CD4-positive, alpha-beta T cell (primary cell): Measurements from ENCODE around the gene GYS1. TPM values are rescaled to one million over a fixed set of nuclear protein-coding genes. Genes with fewer than 3 reads are reported as not detected.

ENCODE experiments used
- ATAC-seq: fragments of 200-7000 bp; cut with Tn5 transposase; one replicate; pipeline ENCODE4 v1.10.0; 2022; ENCODE audit warnings: mild to moderate bottlenecking; ENCODE audit not compliant: poor library complexity
- CTCF ChIA-PET: fragments of 350-600 bp; sonication (Branson Sonifier 250); formaldehyde crosslinking; loops from one replicate; lab custom pipeline; 2021; ENCODE audit warnings: antibody characterized with exemption, inconsistent platforms; lab: Charles Lee
- POLR2A ChIA-PET: fragments of 350-600 bp; sonication (Branson Sonifier 250); formaldehyde crosslinking; loops from one replicate; lab custom pipeline; 2021; ENCODE audit warnings: antibody characterized with exemption, inconsistent platforms; lab: Charles Lee
- DNase-seq, 14 experiments: peaks; one replicate each; pipeline ENCODE4 v3.0.0-alpha.2; 2013 to 2020; ENCODE audit warnings: mixed read lengths in 2 of 14
- H3K27ac ChIP-seq, 2 donors: one replicate each; pipeline versions ENCODE4 v1.5.1 to v1.7.0; 2013; ENCODE audit warnings: low read length in 2 of 2, low read depth in 1 of 2, mild to moderate bottlenecking in 1 of 2
- H3K27me3 ChIP-seq, 2 experiments: 1 replicate in 1 of 2; 2 replicates in 1 of 2; pipeline versions ENCODE4 v1.6.1 to v1.7.0; 2013; ENCODE audit warnings: low read length in 2 of 2, control low read depth in 1 of 2, mild to moderate bottlenecking in 1 of 2, moderate library complexity in 1 of 2; ENCODE audit not compliant: insufficient read depth in 2 of 2, control insufficient read depth in 1 of 2
- H3K36me3 ChIP-seq: one replicate; pipeline ENCODE4 v1.6.1; 2013; ENCODE audit warnings: low read length, control low read depth; ENCODE audit not compliant: insufficient read depth
- H3K4me1 ChIP-seq: one replicate; pipeline ENCODE4 v1.6.1; 2013; ENCODE audit warnings: low read length, control low read depth; ENCODE audit not compliant: insufficient read depth
- H3K4me3 ChIP-seq: one replicate; pipeline ENCODE4 v1.5.1; 2013; ENCODE audit warnings: mild to moderate bottlenecking, low read length, moderate library complexity
- H3K9me3 ChIP-seq, 2 experiments: 1 replicate in 1 of 2; 2 replicates in 1 of 2; pipeline versions ENCODE4 v1.6.1 to v1.7.0; 2013; ENCODE audit warnings: low read length in 2 of 2, mild to moderate bottlenecking in 2 of 2, control low read depth in 1 of 2, moderate library complexity in 1 of 2; ENCODE audit not compliant: control insufficient read depth in 1 of 2, insufficient read depth in 1 of 2
- H3K27ac Mint-ChIP-seq: one replicate; pipeline ENCODE4 v1.8.0; 2020; ENCODE audit warnings: mixed read lengths
- H3K27me3 Mint-ChIP-seq: one replicate; pipeline ENCODE4 v1.8.0; 2021; ENCODE audit warnings: mixed read lengths
- H3K36me3 Mint-ChIP-seq: one replicate; pipeline ENCODE4 v1.8.0; 2021; ENCODE audit warnings: low read depth, mixed read lengths
- H3K4me1 Mint-ChIP-seq: one replicate; pipeline ENCODE4 v1.8.0; 2021; ENCODE audit warnings: low read depth, mixed read lengths
- H3K4me3 Mint-ChIP-seq: one replicate; pipeline ENCODE4 v1.8.0; 2020; ENCODE audit warnings: mild to moderate bottlenecking, mixed read lengths
- H3K9me3 Mint-ChIP-seq: one replicate; pipeline ENCODE4 v1.8.0; 2020; ENCODE audit warnings: mixed read lengths
- intact Hi-C, 2 experiments: fragments of 100-400 bp; cut with DNase I in 1 of 2; cut with micrococcal nuclease in 1 of 2; formaldehyde crosslinking; loops; one replicate each; pipeline versions ENCODE4 v1.15.1 to v1.9.0; 2023 to 2025; cut with DNase I, micrococcal nuclease
- total RNA-seq, 174 experiments: library from RNA in 2 of 174; stranded (reverse) in 2 of 174; gene quantifications; one replicate each; pipeline ENCODE4 v1.2.3 and lab custom pipeline; 2021 to 2026
- TF ChIP-seq, protein P1 (sequence below): fragments of 200-600 bp; IDR thresholded peaks from one replicate; pipeline ENCODE4 v1.8.0; 2022; ENCODE audit warnings: antibody characterized with exemption, mild to moderate bottlenecking

The GYS1 gene
- total RNA-seq, 2 experiments from 2014 or later = 13.2 to 14.1 TPM

DNA sequence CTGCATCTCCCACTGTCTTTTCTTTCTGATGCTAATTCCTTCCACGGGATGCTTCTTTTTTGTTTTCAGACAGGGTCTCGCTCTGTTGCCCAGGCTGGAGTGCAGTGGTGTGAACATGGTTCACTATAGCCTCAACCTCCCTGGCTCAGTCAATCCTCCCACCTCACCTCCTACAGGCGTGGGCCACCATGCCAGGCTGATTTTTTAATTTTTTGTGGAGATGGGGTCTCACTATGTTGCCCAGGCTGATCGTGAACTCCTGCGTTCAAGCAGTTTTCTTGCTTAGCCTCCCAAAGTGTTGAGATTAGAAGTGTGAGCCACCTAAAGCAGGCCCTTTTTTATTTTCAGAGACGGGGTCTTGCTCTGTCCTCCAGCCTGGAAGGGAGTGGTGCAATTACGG, 4.8 kb downstream of the GYS1 start:
- CTCF ChIA-PET = no interaction called here
- peaks cover 25% of the 10 kb centered on the region for H3K4me1 ChIP-seq
- Mint-ChIP-seq H3K27ac (no peak overlapping the region), H3K4me3 (no peak overlapping the region), H3K36me3 (peaks cover 53% of the 10 kb centered on the region), H3K4me1 (peaks cover 17% of the 10 kb centered on the region), H3K9me3 (no peaks in the 10 kb centered on the region), H3K27me3 (no peaks in the 10 kb centered on the region)
- H3K27ac ChIP-seq = no peak overlapping the region
- no peaks in the 10 kb centered on the region for H3K27me3 ChIP-seq
- DNase-seq = no peak
- TF ChIP-seq, protein P1, sequence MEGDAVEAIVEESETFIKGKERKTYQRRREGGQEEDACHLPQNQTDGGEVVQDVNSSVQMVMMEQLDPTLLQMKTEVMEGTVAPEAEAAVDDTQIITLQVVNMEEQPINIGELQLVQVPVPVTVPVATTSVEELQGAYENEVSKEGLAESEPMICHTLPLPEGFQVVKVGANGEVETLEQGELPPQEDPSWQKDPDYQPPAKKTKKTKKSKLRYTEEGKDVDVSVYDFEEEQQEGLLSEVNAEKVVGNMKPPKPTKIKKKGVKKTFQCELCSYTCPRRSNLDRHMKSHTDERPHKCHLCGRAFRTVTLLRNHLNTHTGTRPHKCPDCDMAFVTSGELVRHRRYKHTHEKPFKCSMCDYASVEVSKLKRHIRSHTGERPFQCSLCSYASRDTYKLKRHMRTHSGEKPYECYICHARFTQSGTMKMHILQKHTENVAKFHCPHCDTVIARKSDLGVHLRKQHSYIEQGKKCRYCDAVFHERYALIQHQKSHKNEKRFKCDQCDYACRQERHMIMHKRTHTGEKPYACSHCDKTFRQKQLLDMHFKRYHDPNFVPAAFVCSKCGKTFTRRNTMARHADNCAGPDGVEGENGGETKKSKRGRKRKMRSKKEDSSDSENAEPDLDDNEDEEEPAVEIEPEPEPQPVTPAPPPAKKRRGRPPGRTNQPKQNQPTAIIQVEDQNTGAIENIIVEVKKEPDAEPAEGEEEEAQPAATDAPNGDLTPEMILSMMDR = no peak
- peaks cover 29% of the 10 kb centered on the region for H3K36me3 ChIP-seq
- intact Hi-C loops = no loop called here
- no peak overlapping the region for H3K4me3 ChIP-seq
- H3K9me3 ChIP-seq = no peaks in the 10 kb centered on the region
- POLR2A ChIA-PET = no interaction called here
- no peak for ATAC-seq

DNA sequence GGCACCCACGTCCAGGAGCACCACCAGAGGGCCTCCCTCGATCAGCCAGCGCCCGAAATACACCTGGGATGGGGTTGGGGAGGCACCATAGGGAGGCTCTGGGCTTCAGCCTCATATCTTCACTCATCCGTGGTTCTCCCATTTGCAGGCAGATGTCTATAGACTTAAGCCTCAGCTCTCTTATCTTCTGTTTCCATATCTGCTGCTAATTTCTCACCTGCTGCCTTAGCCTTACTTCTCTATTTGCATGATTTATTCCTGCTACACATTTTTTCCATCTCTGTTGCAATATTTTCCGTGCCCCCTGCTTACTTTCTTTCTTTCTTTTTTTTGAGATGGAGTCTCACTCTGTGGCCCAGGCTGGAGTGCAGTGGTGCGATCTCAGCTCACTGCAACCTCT, 5.8 kb downstream of the GYS1 start:
- no peaks in the 10 kb centered on the region for H3K9me3 ChIP-seq
- H3K36me3 Mint-ChIP-seq = peaks cover 54% of the 10 kb centered on the region
- no peak overlapping the region for H3K27ac Mint-ChIP-seq
- peaks cover 10% of the 10 kb centered on the region for H3K4me1 Mint-ChIP-seq
- ChIA-PET CTCF (no interaction called here), POLR2A (no interaction called here)
- no peak overlapping the region for H3K4me3 ChIP-seq
- TF ChIP-seq, protein P1 = no peak
- ATAC-seq (no peak), DNase-seq (no peak)
- peaks cover 18% of the 10 kb centered on the region for H3K4me1 ChIP-seq
- intact Hi-C loops = no loop called here
- peaks cover 33% of the 10 kb centered on the region for H3K36me3 ChIP-seq
- no peaks in the 10 kb centered on the region for H3K9me3 Mint-ChIP-seq
- H3K27me3 ChIP-seq = no peaks in the 10 kb centered on the region
- no peak overlapping the region for H3K4me3 Mint-ChIP-seq
- H3K27ac ChIP-seq = no peak overlapping the region
- no peaks in the 10 kb centered on the region for H3K27me3 Mint-ChIP-seq

DNA sequence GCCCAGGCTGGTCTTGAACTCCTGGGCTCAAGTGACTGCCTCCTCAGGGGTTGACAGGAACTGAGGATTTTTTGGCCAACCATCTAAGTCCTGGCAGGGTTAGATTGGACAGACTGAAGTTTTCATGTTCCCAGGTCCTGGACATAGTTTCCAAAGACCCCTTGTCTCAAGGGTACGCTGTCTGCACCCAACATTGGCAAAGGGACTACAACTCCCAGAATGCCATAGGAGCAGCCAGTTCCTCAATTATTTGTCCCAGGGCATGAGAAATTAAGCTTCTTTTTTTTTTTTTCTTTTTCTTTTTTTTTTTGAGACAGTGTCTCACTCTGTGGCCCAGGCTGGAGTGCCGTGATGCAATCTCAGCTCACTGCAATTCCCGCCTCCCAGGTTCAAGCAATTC, 6.9 kb downstream of the GYS1 start:
- H3K36me3 ChIP-seq = peaks cover 41% of the 10 kb centered on the region
- peaks cover 7% of the 10 kb centered on the region for H3K4me1 ChIP-seq
- POLR2A ChIA-PET = no interaction called here
- DNase-seq = no peak
- Mint-ChIP-seq H3K9me3 (no peaks in the 10 kb centered on the region), H3K4me3 (no peak overlapping the region), H3K4me1 (peaks cover 5% of the 10 kb centered on the region), H3K27ac (no peak overlapping the region), H3K36me3 (peaks cover 62% of the 10 kb centered on the region), H3K27me3 (no peaks in the 10 kb centered on the region)
- H3K27ac ChIP-seq = no peak overlapping the region
- no peak for ATAC-seq
- H3K9me3 ChIP-seq = no peaks in the 10 kb centered on the region
- TF ChIP-seq, protein P1 = no peak
- no peaks in the 10 kb centered on the region for H3K27me3 ChIP-seq
- H3K4me3 ChIP-seq = no peak overlapping the region
- CTCF ChIA-PET = no interaction called here
- intact Hi-C loops = no loop called here
